GM23338 (cell line): ENCODE measurements around the gene KIAA1671. TPM values are rescaled to one million over a fixed set of nuclear protein-coding genes. Genes with fewer than 3 reads are reported as not detected.

Experiments used
- ATAC-seq: fragments of 200-7000 bp; cut with Tn5 transposase; 3 replicates; pipeline ENCODE4 v1.9.1; 2020
- DNase-seq: peaks from one replicate; pipeline ENCODE4 v3.0.0-alpha.2; 2015; ENCODE audit warnings: low spot score
- H2AFZ ChIP-seq: fragments of 200-600 bp; sonication (generic); 2 replicates; pipeline ENCODE4 v1.8.0; 2016; ENCODE audit warnings: antibody characterized with exemption, mild to moderate bottlenecking, moderate library complexity
- H3F3A ChIP-seq: fragments of 200-600 bp; sonication (generic); replicated peaks from 2 replicates; pipeline ENCODE4 v1.8.0; 2017; ENCODE audit warnings: antibody characterized with exemption, mixed run types, low read depth
- H3K27ac ChIP-seq: fragments of 200-600 bp; sonication (generic); 2 replicates; pipeline ENCODE4 v1.6.1; 2016; ENCODE audit warnings: low read depth
- H3K27me3 ChIP-seq: fragments of 200-600 bp; sonication (generic); 2 replicates; pipeline ENCODE4 v1.8.0; 2016; ENCODE audit warnings: mild to moderate bottlenecking, mixed run types, moderate library complexity; ENCODE audit not compliant: insufficient read depth
- H3K36me3 ChIP-seq: fragments of 200-600 bp; sonication (generic); 2 replicates; pipeline ENCODE4 v1.8.0; 2016; ENCODE audit warnings: mild to moderate bottlenecking; ENCODE audit not compliant: insufficient read depth
- H3K4me1 ChIP-seq: fragments of 200-600 bp; sonication (generic); 2 replicates; pipeline ENCODE4 v1.8.0; 2016; ENCODE audit warnings: mild to moderate bottlenecking, moderate library complexity; ENCODE audit not compliant: insufficient read depth
- H3K4me2 ChIP-seq: fragments of 200-600 bp; sonication (generic); 2 replicates; pipeline ENCODE4 v1.7.1; 2017; ENCODE audit warnings: mixed run types
- H3K4me3 ChIP-seq: fragments of 200-600 bp; sonication (generic); 2 replicates; pipeline ENCODE4 v1.6.1; 2016; ENCODE audit warnings: mixed run types
- H3K79me2 ChIP-seq: fragments of 200-600 bp; sonication (generic); replicated peaks from 2 replicates; pipeline ENCODE4 v1.8.0; 2017; ENCODE audit warnings: mild to moderate bottlenecking; ENCODE audit not compliant: insufficient read depth
- H3K9me2 ChIP-seq: fragments of 200-600 bp; sonication (generic); 2 replicates; pipeline ENCODE4 v1.8.0; 2017; ENCODE audit not compliant: insufficient read depth
- H4K20me1 ChIP-seq: fragments of 200-600 bp; sonication (generic); replicated peaks from 2 replicates; pipeline ENCODE4 v1.8.0; 2017; ENCODE audit warnings: mild to moderate bottlenecking; ENCODE audit not compliant: insufficient read depth
- H3K27ac Mint-ChIP-seq: 2 replicates; pipeline ENCODE4 v1.8.0; 2020; ENCODE audit warnings: inconsistent platforms, mild to moderate bottlenecking, moderate library complexity, mixed read lengths
- H3K27me3 Mint-ChIP-seq: 3 replicates; pipeline ENCODE4 v1.8.0; 2022; ENCODE audit warnings: low read depth, mild to moderate bottlenecking, moderate library complexity, mixed read lengths, inconsistent platforms; ENCODE audit not compliant: insufficient read depth, poor library complexity
- H3K36me3 Mint-ChIP-seq: 3 replicates; pipeline ENCODE4 v1.8.0; 2021; ENCODE audit warnings: low read depth, mild to moderate bottlenecking, inconsistent platforms, moderate library complexity, mixed read lengths
- H3K4me1 Mint-ChIP-seq: 3 replicates; pipeline ENCODE4 v1.8.0; 2020; ENCODE audit warnings: mild to moderate bottlenecking, inconsistent platforms, mixed read lengths
- H3K4me3 Mint-ChIP-seq: 3 replicates; pipeline ENCODE4 v1.8.0; 2021; ENCODE audit warnings: moderate library complexity, mild to moderate bottlenecking, inconsistent platforms, mixed read lengths
- H3K9me3 Mint-ChIP-seq: 3 replicates; pipeline ENCODE4 v1.8.0; 2020; ENCODE audit warnings: moderate library complexity, mild to moderate bottlenecking, inconsistent platforms, mixed read lengths
- CREB1 ChIP-seq: fragments of 250-450 bp; sonication (Bioruptor Pico); IDR thresholded peaks from 2 replicates; pipeline ENCODE4 v1.5.0; 2020; ENCODE audit warnings: low read depth, mild to moderate bottlenecking, moderate library complexity
- EZH2phosphoT487 ChIP-seq: fragments of 200-600 bp; sonication (generic); IDR thresholded peaks from one replicate; pipeline ENCODE4 v1.8.1; 2018; ENCODE audit warnings: antibody characterized with exemption; ENCODE audit not compliant: unreplicated experiment
- STAT1 ChIP-seq: IDR thresholded peaks from one replicate; pipeline ENCODE4 v1.6.1; 2016; ENCODE audit warnings: antibody characterized with exemption; ENCODE audit not compliant: unreplicated experiment
- ZNF114 ChIP-seq: fragments of 250-450 bp; sonication (Bioruptor Pico); IDR thresholded peaks from 2 replicates; pipeline ENCODE4 v1.5.0; 2020; ENCODE audit warnings: mild to moderate bottlenecking, moderate library complexity
- ZNF331 ChIP-seq: fragments of 250-450 bp; sonication (Bioruptor Pico); IDR thresholded peaks from 2 replicates; pipeline ENCODE4 v1.5.0; 2020; ENCODE audit warnings: low read depth, mild to moderate bottlenecking, moderate library complexity
- polyA plus RNA-seq: library from polyadenylated mRNA; unstranded; fragments of >200 nt; fragmentation: Nextera tagmentation; extraction: Ambion mirVana; gene quantifications from 2 replicates; pipeline ENCODE4 v1.2.1, GENCODE V29; 2016
- total RNA-seq: library from RNA; depleted of rRNA; stranded (reverse); fragments of >200 nt; shearing (Covaris generic); gene quantifications from 2 replicates; pipeline ENCODE4 v1.2.3, GENCODE V29; 2014
- TF ChIP-seq, protein P1 (sequence below): fragments of 250-450 bp; sonication (Bioruptor Pico); IDR thresholded peaks from 2 replicates; pipeline ENCODE4 v1.5.0; 2020; ENCODE audit warnings: mild to moderate bottlenecking, moderate library complexity
- TF ChIP-seq, protein P2 (sequence below), 2 experiments: fragments of 200-600 bp in 1 of 2; sonication (generic) in 1 of 2; conservative IDR thresholded peaks; 2 replicates each; pipeline versions ENCODE4 v1.5.1 to v1.6.1; 2016 to 2017; ENCODE audit warnings: antibody characterized with exemption in 2 of 2, low read depth in 2 of 2, mild to moderate bottlenecking in 2 of 2, moderate library complexity in 1 of 2
- TF ChIP-seq, protein P3 (sequence below): IDR thresholded peaks from 2 replicates; pipeline ENCODE4 v1.6.1; 2016; ENCODE audit warnings: antibody characterized with exemption

Gene KIAA1671
- total and polyA plus RNA-seq, 2 experiments from 2014 or later, result 6.1 to 27.2 TPM

DNA sequence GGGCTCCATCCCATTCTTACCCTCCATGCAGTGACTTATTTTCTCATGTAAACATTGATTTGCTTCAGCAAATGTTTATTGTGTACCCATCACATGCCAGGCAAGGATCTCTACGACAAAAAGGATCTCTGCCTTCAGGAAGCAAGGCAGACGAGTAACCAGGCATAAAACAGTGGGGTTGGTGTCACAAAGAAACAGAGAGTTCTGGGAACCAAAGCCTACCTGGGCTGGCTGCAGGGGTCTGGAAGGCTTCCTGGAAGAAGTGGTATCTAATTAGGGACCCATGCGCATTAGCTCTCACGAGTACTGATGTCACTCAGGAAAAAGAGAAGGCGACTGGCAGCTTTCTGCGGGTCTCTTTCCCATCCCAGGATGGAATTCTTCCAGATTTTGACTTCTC lies 44.5 kb downstream of the KIAA1671 start:
- no peak overlapping the region for H2AFZ ChIP-seq
- H3K79me2 ChIP-seq, result peaks cover 27% of the 10 kb centered on the region
- peaks cover 6% of the 10 kb centered on the region for H4K20me1 ChIP-seq
- H3F3A ChIP-seq, result no peaks in the 10 kb centered on the region; the same call in 1 of the 2 replicates
- H3K4me3 ChIP-seq, result peak overlapping the region; percentile 27; the same call in 1 of the 2 replicates
- H3K27ac ChIP-seq, result no peak overlapping the region
- Mint-ChIP-seq H3K4me1 (peaks cover 40% of the 10 kb centered on the region), H3K4me3 (peak overlapping the region; percentile 38; the same call in 2 of the 3 replicates), H3K27ac (peak overlapping the region; percentile 64), H3K9me3 (no peaks in the 10 kb centered on the region), H3K36me3 (no peaks in the 10 kb centered on the region), H3K27me3 (peaks cover 8% of the 10 kb centered on the region)
- peak overlapping the region; percentile 67 for H3K4me2 ChIP-seq
- H3K36me3 ChIP-seq, result no peaks in the 10 kb centered on the region
- no peak for TF ChIP-seq EZH2phosphoT487
- TF ChIP-seq STAT1, result no peak
- TF ChIP-seq, protein P1, sequence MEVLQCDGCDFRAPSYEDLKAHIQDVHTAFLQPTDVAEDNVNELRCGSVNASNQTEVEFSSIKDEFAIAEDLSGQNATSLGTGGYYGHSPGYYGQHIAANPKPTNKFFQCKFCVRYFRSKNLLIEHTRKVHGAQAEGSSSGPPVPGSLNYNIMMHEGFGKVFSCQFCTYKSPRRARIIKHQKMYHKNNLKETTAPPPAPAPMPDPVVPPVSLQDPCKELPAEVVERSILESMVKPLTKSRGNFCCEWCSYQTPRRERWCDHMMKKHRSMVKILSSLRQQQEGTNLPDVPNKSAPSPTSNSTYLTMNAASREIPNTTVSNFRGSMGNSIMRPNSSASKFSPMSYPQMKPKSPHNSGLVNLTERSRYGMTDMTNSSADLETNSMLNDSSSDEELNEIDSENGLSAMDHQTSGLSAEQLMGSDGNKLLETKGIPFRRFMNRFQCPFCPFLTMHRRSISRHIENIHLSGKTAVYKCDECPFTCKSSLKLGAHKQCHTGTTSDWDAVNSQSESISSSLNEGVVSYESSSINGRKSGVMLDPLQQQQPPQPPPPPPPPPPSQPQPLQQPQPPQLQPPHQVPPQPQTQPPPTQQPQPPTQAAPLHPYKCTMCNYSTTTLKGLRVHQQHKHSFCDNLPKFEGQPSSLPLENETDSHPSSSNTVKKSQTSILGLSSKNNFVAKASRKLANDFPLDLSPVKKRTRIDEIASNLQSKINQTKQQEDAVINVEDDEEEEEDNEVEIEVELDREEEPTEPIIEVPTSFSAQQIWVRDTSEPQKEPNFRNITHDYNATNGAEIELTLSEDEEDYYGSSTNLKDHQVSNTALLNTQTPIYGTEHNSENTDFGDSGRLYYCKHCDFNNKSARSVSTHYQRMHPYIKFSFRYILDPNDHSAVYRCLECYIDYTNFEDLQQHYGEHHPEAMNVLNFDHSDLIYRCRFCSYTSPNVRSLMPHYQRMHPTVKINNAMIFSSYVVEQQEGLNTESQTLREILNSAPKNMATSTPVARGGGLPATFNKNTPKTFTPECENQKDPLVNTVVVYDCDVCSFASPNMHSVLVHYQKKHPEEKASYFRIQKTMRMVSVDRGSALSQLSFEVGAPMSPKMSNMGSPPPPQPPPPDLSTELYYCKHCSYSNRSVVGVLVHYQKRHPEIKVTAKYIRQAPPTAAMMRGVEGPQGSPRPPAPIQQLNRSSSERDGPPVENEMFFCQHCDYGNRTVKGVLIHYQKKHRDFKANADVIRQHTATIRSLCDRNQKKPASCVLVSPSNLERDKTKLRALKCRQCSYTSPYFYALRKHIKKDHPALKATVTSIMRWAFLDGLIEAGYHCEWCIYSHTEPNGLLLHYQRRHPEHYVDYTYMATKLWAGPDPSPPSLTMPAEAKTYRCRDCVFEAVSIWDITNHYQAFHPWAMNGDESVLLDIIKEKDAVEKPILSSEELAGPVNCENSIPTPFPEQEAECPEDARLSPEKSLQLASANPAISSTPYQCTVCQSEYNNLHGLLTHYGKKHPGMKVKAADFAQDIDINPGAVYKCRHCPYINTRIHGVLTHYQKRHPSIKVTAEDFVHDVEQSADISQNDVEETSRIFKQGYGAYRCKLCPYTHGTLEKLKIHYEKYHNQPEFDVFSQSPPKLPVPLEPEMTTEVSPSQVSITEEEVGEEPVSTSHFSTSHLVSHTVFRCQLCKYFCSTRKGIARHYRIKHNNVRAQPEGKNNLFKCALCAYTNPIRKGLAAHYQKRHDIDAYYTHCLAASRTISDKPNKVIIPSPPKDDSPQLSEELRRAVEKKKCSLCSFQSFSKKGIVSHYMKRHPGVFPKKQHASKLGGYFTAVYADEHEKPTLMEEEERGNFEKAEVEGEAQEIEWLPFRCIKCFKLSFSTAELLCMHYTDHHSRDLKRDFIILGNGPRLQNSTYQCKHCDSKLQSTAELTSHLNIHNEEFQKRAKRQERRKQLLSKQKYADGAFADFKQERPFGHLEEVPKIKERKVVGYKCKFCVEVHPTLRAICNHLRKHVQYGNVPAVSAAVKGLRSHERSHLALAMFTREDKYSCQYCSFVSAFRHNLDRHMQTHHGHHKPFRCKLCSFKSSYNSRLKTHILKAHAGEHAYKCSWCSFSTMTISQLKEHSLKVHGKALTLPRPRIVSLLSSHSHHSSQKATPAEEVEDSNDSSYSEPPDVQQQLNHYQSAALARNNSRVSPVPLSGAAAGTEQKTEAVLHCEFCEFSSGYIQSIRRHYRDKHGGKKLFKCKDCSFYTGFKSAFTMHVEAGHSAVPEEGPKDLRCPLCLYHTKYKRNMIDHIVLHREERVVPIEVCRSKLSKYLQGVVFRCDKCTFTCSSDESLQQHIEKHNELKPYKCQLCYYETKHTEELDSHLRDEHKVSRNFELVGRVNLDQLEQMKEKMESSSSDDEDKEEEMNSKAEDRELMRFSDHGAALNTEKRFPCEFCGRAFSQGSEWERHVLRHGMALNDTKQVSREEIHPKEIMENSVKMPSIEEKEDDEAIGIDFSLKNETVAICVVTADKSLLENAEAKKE (CRISPR knock-in tag), result no peak
- TF ChIP-seq CREB1, result no peak
- H3K9me2 ChIP-seq, result no peaks in the 10 kb centered on the region
- ATAC-seq, result peak; percentile 6; the same call in 2 of the 3 replicates
- no peaks in the 10 kb centered on the region for H3K27me3 ChIP-seq
- peak; percentile 44 for DNase-seq
- H3K4me1 ChIP-seq, result peaks cover 31% of the 10 kb centered on the region

DNA sequence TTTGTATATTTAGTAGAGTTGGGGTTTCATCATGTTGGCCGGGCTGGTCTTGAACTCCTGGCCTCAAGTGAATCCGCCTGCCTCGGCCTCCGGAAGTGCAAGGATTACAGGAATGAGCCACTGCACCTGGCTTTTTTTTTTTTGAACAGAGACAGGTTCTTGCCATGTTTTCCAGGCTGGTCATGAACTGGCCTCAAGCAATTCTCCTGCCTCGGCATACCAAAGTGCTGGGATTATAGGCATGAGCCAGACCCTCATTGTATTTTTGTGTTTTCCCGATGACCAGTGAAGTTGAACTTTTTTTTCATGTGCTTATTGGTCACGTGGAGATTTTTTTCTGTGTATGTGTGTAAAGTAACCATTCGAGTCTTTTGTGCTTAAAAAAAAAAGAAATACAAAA lies 48.2 kb downstream of the KIAA1671 start:
- H3K36me3 Mint-ChIP-seq, result no peaks in the 10 kb centered on the region
- TF ChIP-seq, protein P2, sequence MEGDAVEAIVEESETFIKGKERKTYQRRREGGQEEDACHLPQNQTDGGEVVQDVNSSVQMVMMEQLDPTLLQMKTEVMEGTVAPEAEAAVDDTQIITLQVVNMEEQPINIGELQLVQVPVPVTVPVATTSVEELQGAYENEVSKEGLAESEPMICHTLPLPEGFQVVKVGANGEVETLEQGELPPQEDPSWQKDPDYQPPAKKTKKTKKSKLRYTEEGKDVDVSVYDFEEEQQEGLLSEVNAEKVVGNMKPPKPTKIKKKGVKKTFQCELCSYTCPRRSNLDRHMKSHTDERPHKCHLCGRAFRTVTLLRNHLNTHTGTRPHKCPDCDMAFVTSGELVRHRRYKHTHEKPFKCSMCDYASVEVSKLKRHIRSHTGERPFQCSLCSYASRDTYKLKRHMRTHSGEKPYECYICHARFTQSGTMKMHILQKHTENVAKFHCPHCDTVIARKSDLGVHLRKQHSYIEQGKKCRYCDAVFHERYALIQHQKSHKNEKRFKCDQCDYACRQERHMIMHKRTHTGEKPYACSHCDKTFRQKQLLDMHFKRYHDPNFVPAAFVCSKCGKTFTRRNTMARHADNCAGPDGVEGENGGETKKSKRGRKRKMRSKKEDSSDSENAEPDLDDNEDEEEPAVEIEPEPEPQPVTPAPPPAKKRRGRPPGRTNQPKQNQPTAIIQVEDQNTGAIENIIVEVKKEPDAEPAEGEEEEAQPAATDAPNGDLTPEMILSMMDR (conservative IDR thresholded peaks at IDR 0.05; ENCODE audit: low read depth in 2 of 2), result no peak
- TF ChIP-seq CREB1, result no peak
- TF ChIP-seq ZNF114 (CRISPR knock-in tag), result no peak
- TF ChIP-seq, protein P3, sequence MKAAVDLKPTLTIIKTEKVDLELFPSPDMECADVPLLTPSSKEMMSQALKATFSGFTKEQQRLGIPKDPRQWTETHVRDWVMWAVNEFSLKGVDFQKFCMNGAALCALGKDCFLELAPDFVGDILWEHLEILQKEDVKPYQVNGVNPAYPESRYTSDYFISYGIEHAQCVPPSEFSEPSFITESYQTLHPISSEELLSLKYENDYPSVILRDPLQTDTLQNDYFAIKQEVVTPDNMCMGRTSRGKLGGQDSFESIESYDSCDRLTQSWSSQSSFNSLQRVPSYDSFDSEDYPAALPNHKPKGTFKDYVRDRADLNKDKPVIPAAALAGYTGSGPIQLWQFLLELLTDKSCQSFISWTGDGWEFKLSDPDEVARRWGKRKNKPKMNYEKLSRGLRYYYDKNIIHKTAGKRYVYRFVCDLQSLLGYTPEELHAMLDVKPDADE, result no peak
- no peak for TF ChIP-seq ZNF331 (CRISPR knock-in tag)
- H3K9me2 ChIP-seq, result no peaks in the 10 kb centered on the region

More for the DNA sequence above, 48.2 kb downstream of the KIAA1671 start:
- Mint-ChIP-seq H3K27me3 (peaks cover 8% of the 10 kb centered on the region), H3K9me3 (no peaks in the 10 kb centered on the region), H3K4me3 (no peak overlapping the region), H3K27ac (no peak overlapping the region), H3K4me1 (peaks cover 33% of the 10 kb centered on the region)
- peaks cover 28% of the 10 kb centered on the region for H3K4me1 ChIP-seq
- no peak overlapping the region for H3K27ac ChIP-seq
- DNase-seq (no peak), ATAC-seq (no peak)
- no peaks in the 10 kb centered on the region for H3K27me3 ChIP-seq
- H3K4me3 ChIP-seq, result no peak overlapping the region
- H4K20me1 ChIP-seq, result peaks cover 8% of the 10 kb centered on the region
- H3K4me2 ChIP-seq, result no peak overlapping the region
- no peaks in the 10 kb centered on the region for H3K36me3 ChIP-seq
- peaks cover 24% of the 10 kb centered on the region for H3K79me2 ChIP-seq
- H2AFZ ChIP-seq, result no peak overlapping the region
- peaks cover 3% of the 10 kb centered on the region; the same call in 1 of the 2 replicates for H3F3A ChIP-seq
